ENCODE measurements around the gene AIFM3. TPM values are rescaled to one million over a fixed set of nuclear protein-coding genes. Genes with fewer than 3 reads are reported as not detected.

Gene AIFM3
- total RNA-seq, 8 experiments from 2014 or later, result 0.21 to 1.9 (median 0.72) TPM

GRCh38 chr22:20977019-20977418 lies 10.0 kb downstream of the AIFM3 start:
- Histone ChIP-seq H3K4me3 (no peak overlapping the region), H3K4me1 (replicated peaks in 1 of 2) (peaks cover 13 to 23% of the 10 kb centered on the region in 2 donors), H3K27ac (no peak overlapping the region)
- in situ Hi-C loops (cut with MboI; ENCODE audit: low pct_unique_long_range_greater_than_20kb in 2 of 9, low sequenced_read_pairs in 9 of 9, unreplicated experiment in 9 of 9), result no loop called here
- ATAC-seq (replicated peaks in 6 of 8), result no peak
- 20 to 77% (median 60%) methylated on average over 1 to 6 of the region's 11 CpGs; no CpG with 5 or more reads in 6 of the 10 experiments for WGBS, 10 experiments

- no peak overlapping the region for H3K27ac ChIP-seq
- 48 to 83% (median 70%) methylated on average over 1 to 7 of the region's 17 CpGs; no CpG with 5 or more reads in 3 of the 10 experiments for WGBS, 10 experiments
- H3K4me1 ChIP-seq (replicated peaks in 1 of 2), result peaks cover 13 to 23% of the 10 kb centered on the region in 2 donors
- H3K4me3 ChIP-seq, result no peak overlapping the region
- ATAC-seq (replicated peaks in 6 of 8), result no peak
- in situ Hi-C loops (cut with MboI; ENCODE audit: low pct_unique_long_range_greater_than_20kb in 2 of 9, low sequenced_read_pairs in 9 of 9, unreplicated experiment in 9 of 9), result no loop called here
Observed at GRCh38 chr22:20977516-20978170, 10.6 kb downstream of the AIFM3 start.

GRCh38 chr22:20978419-20978818 lies 11.4 kb downstream of the AIFM3 start:
- no peak for ATAC-seq (replicated peaks in 6 of 8)
- Histone ChIP-seq H3K27ac (no peak overlapping the region), H3K4me3 (no peak overlapping the region), H3K4me1 (replicated peaks in 1 of 2) (peaks cover 19 to 28% of the 10 kb centered on the region in 2 donors)
- in situ Hi-C loops (cut with MboI; ENCODE audit: low pct_unique_long_range_greater_than_20kb in 2 of 9, low sequenced_read_pairs in 9 of 9, unreplicated experiment in 9 of 9), result no loop called here
- 0 to 100% (median 67%) methylated on average over 1 of the region's 2 CpGs; no CpG with 5 or more reads in 5 of the 10 experiments for WGBS, 10 experiments

- in situ Hi-C loops (cut with MboI; ENCODE audit: low pct_unique_long_range_greater_than_20kb in 2 of 9, low sequenced_read_pairs in 9 of 9, unreplicated experiment in 9 of 9), result no loop called here
- Histone ChIP-seq H3K4me1 (replicated peaks in 1 of 2) (peaks cover 19 to 30% of the 10 kb centered on the region in 2 donors), H3K4me3 (no peak overlapping the region), H3K27ac (peak overlapping the region in 1 of 2 donors; percentile 56)
- 0 to 95% (median 37%) methylated on average over 4 to 11 of the region's 39 CpGs; no CpG with 5 or more reads in 6 of the 10 experiments for WGBS, 10 experiments
- peak in 6 of 8 experiments; percentile 10 to 64 (median 40) for ATAC-seq (replicated peaks in 6 of 8)
Observed at GRCh38 chr22:20979243-20979809, 12.3 kb downstream of the AIFM3 start.

GRCh38 chr22:20979940-20980453 lies 12.9 kb downstream of the AIFM3 start:
- H3K27ac ChIP-seq, result peak overlapping the region in 1 of 2 donors; percentile 38
- no peak for ATAC-seq (replicated peaks in 6 of 8)
- H3K4me1 ChIP-seq (replicated peaks in 1 of 2), result peaks cover 19 to 30% of the 10 kb centered on the region in 2 donors
- H3K4me3 ChIP-seq, result no peak overlapping the region
- 60 to 70% methylated on average over 1 to 4 of the region's 13 CpGs; no CpG with 5 or more reads in 8 of the 10 experiments for WGBS, 10 experiments
- in situ Hi-C loops (cut with MboI; ENCODE audit: low pct_unique_long_range_greater_than_20kb in 2 of 9, low sequenced_read_pairs in 9 of 9, unreplicated experiment in 9 of 9), result no loop called here

GRCh38 chr22:20980523-20980922 lies 13.5 kb downstream of the AIFM3 start:
- Histone ChIP-seq H3K27ac (peak overlapping the region in 1 of 2 donors; percentile 98), H3K4me1 (replicated peaks in 1 of 2) (peaks cover 19 to 30% of the 10 kb centered on the region in 2 donors), H3K4me3 (no peak overlapping the region)
- in situ Hi-C loops (cut with MboI; ENCODE audit: low pct_unique_long_range_greater_than_20kb in 2 of 9, low sequenced_read_pairs in 9 of 9, unreplicated experiment in 9 of 9), result no loop called here
- 47 to 100% (median 81%) methylated on average over 1 to 4 of the region's 4 CpGs; no CpG with 5 or more reads in 5 of the 10 experiments for WGBS, 10 experiments
- ATAC-seq (replicated peaks in 6 of 8), result no peak

- ATAC-seq (replicated peaks in 6 of 8), result no peak
- peaks cover 19 to 30% of the 10 kb centered on the region in 2 donors for H3K4me1 ChIP-seq (replicated peaks in 1 of 2)
- 0 to 80% (median 33%) methylated on average over 1 to 8 of the region's 10 CpGs; no CpG with 5 or more reads in 3 of the 10 experiments for WGBS, 10 experiments
- peak overlapping the region; percentile 97 to 98 for H3K27ac ChIP-seq
- peak overlapping the region; percentile 72 to 86 (median 84) for H3K4me3 ChIP-seq
- in situ Hi-C loops (cut with MboI; ENCODE audit: low pct_unique_long_range_greater_than_20kb in 2 of 9, low sequenced_read_pairs in 9 of 9, unreplicated experiment in 9 of 9), result no loop called here
Observed at GRCh38 chr22:20980938-20981722, 14.1 kb downstream of the AIFM3 start.

- in situ Hi-C loops (cut with MboI; ENCODE audit: low pct_unique_long_range_greater_than_20kb in 2 of 9, low sequenced_read_pairs in 9 of 9, unreplicated experiment in 9 of 9), result no loop called here
- Histone ChIP-seq H3K4me1 (replicated peaks in 1 of 2) (peaks cover 19 to 30% of the 10 kb centered on the region in 2 donors), H3K27ac (peak within 1 kb of the TSS; percentile 97 to 98), H3K4me3 (peak within 1 kb of the TSS; percentile 72 to 86 (median 84))
- ATAC-seq (replicated peaks in 6 of 8), result peak; percentile 78 to 94 (median 90)
- 0 to 2% (median 0%) methylated on average over 1 to 26 of the region's 87 CpGs; no CpG with 5 or more reads in 5 of the 10 experiments for WGBS, 10 experiments
Observed at GRCh38 chr22:20981787-20982562, 14.9 kb downstream of the AIFM3 start, which contains the start of gene LZTR1. TSS of gene LZTR1 (plus strand) at chr22:20982297. CDS start at chr22:20982372, 75 bp downstream.

GRCh38 chr22:20982563-20982882 lies 15.5 kb downstream of the AIFM3 start:
- in situ Hi-C loops (cut with MboI; ENCODE audit: low pct_unique_long_range_greater_than_20kb in 2 of 9, low sequenced_read_pairs in 9 of 9, unreplicated experiment in 9 of 9), result no loop called here
- Histone ChIP-seq H3K4me3 (peak overlapping the region; percentile 72 to 86 (median 84)), H3K27ac (peak overlapping the region in 1 of 2 donors; percentile 98), H3K4me1 (replicated peaks in 1 of 2) (peaks cover 19 to 30% of the 10 kb centered on the region in 2 donors)
- ATAC-seq (replicated peaks in 6 of 8), result peak; percentile 2 to 22 (median 14)
- WGBS, 10 experiments, result 0% methylated on average over 1 to 2 of the region's 12 CpGs; no CpG with 5 or more reads in 7 of the 10 experiments

GRCh38 chr22:20983081-20983771 lies 16.2 kb downstream of the AIFM3 start:
- Histone ChIP-seq H3K27ac (peak overlapping the region in 1 of 2 donors; percentile 23), H3K4me3 (peak overlapping the region; percentile 72 to 86 (median 84)), H3K4me1 (replicated peaks in 1 of 2) (peaks cover 19 to 30% of the 10 kb centered on the region in 2 donors)
- 0 to 100% (median 75%) methylated on average over 1 to 4 of the region's 5 CpGs; no CpG with 5 or more reads in 1 of the 10 experiments for WGBS, 10 experiments
- in situ Hi-C loops (cut with MboI; ENCODE audit: low pct_unique_long_range_greater_than_20kb in 2 of 9, low sequenced_read_pairs in 9 of 9, unreplicated experiment in 9 of 9), result no loop called here
- peak in 2 of 8 experiments; percentile 28 to 55 for ATAC-seq (replicated peaks in 6 of 8)

GRCh38 chr22:20985720-20986119 lies 18.7 kb downstream of the AIFM3 start:
- Histone ChIP-seq H3K4me3 (no peak overlapping the region), H3K27ac (no peak overlapping the region), H3K4me1 (replicated peaks in 1 of 2) (peaks cover 14% of the 10 kb centered on the region in 2 donors)
- in situ Hi-C loops (cut with MboI; ENCODE audit: low pct_unique_long_range_greater_than_20kb in 2 of 9, low sequenced_read_pairs in 9 of 9, unreplicated experiment in 9 of 9), result no loop called here
- ATAC-seq (replicated peaks in 6 of 8), result no peak
- WGBS, 10 experiments, result 60 to 100% (median 96%) methylated on average over 1 to 4 of the region's 7 CpGs; no CpG with 5 or more reads in 5 of the 10 experiments

Data from motor neuron (in vitro differentiated cells).